HG02943 (cell line): ENCODE data around the gene TGFBR3L.
A peak's percentile ranks its signal among the peaks of the same experiment; 100 is the strongest.
"Not testable (repeated sequence)": the region's sequence is repeated elsewhere in the genome, so short reads cannot be mapped to it uniquely, and the experiment has no call there.

ENCODE experiments used
- ATAC-seq: cut with Tn5 transposase; IDR thresholded peaks from one replicate; pipeline ENCODE4 v1.9.1; 2021; ENCODE audit warnings: mild to moderate bottlenecking, low read depth, moderate library complexity; ENCODE audit not compliant: unreplicated experiment

The TGFBR3L gene

DNA sequence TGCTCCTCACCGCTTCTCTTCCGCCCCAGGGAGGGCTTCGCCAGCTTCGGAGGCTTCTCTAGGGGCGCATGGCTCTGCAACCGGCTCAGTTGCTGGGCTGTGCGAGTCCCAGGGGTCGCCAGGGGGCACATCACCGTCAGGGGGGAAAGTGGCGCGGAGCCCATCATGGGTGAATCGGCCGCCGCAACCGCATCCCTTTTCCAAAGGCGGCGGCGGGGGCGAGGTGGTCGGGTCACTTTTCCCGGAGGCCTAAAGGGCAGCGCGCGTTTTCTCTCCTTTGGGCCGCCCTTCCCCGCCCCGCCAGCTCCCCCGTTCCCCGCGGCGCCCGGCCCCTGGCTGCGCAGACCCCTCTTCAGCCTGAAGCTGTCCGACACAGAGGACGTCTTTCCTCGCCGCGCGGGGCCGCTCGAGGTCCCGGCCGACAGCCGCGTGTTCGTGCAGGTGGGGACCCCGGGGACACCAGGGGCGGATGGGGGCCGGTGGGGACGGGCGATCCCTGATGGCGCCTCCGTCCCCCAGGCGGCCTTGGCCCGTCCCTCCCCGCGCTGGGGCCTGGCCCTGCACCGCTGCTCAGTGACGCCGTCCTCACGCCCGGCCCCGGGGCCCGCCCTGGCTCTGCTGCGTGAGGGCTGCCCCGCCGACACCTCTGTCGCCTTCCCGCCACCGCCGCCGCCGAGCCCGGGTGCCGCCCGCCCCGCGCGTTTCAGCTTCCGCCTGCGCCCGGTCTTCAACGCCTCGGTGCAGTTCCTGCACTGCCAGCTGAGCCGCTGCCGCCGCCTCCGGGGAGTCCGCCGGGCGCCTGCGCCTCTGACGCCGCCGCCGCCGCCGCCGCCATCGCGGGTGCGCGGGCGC lies 1.7 kb downstream of the TGFBR3L start:
- ATAC-seq: no peak

DNA sequence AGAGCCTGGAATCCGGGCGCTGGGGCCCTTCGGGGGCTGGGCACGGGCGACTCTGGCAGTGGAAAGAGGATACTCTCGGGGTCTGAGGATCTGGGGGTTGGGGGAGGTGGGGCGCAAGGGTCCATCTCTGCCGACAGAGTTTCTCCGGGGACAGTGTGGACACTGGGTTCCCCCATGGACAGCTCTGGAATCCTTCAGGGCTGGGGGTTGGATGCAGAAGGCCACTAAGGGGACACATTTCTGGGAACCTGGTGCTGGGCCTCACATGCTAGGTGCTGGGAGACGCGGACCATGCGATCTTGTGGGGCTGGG lies 2.3 kb downstream of the TGFBR3L start:
- ATAC-seq: no peak

GRCh38 chr19:7917267-7918061 lies 2.8 kb downstream of the TGFBR3L start:
- no peak for ATAC-seq

GRCh38 chr19:7918062-7918614 lies 3.5 kb downstream of the TGFBR3L start:
- ATAC-seq: not testable (repeated sequence)

- ATAC-seq: no peak
These were observed 4.2 kb downstream of the TGFBR3L start for GRCh38 chr19:7918615-7919421.

DNA sequence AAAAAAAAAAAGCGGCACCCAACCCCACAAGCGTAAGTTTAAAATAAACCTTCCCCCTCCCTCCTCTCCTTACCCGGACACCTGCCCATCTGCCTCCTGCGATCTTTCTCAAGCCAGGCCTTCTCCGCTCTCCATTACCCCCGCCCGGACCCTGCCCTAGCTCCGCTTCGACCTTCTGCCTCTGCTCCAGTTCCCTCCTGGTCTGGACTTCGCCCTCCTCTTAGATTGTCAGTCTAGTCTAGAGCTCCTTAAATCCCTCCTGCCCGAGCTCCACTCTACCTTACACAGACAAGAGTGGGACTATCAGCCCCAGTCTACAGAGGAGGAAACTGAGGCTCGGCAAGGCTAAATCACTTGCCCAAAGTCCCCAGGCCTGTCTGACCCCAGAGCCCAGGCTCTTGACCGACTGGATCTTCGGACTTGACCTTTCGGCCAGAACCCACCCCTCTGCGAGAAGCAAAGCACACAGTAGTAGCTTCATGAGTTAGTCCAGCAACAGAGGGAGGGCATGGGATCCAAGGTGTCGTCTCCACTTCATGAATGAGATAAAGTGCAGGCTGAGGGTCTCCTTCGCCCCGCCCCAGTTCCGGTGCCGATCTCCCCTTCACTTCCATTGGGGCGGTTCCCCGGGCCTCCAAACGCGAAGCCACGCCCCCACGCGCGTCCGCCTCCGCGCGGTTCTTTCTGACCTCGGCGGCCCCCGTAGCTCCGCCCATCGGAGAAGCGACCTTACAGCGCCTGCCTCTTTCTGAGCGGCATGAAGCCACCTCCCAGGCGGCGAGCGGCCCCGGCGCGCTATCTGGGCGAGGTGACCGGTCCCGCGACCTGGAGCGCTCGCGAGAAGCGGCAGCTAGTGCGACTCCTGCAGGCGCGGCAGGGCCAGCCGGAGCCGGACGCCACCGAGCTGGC lies 5.2 kb downstream of the TGFBR3L start, which contains the start of gene SNAPC2:
Gene SNAPC2 (plus strand): TSS at position 729 of the 909 bp plus-strand sequence. CDS start 29 bp downstream, at position 758.
- ATAC-seq: peak; percentile 52

GRCh38 chr19:7920519-7921301 lies 6.1 kb downstream of the TGFBR3L start:
- peak; percentile 47 for ATAC-seq

DNA sequence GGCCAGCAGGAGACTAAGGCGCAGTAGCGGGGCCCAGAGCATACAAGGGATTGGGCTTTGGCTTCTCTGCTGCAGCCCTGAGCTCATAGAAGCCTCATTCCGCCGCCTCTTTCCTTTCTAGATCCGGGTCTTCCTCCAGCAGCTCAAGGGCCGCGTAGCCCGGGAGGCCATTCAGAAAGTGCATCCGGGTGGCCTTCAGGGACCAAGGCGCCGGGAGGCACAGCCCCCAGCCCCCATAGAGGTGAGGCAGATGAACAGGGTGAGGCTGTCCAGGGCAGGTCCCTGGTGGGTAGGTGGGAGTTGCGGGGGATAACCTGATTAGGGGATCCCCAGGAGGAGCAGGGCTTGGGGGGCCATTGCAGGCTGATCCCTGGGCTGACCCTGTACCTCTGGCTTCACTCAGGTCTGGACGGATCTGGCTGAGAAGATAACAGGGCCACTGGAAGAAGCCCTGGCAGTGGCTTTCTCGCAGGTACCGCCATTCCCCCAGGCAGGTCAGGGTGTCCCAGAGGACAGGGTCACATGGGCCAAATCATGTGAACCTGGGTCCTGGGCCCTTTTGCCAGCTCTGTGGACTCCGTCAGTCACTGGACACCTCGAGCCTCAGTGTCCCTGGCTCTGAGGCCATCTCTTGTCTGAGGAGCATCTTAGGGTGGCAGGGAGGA lies 6.8 kb downstream of the TGFBR3L start:
- ATAC-seq: no peak

- no peak for ATAC-seq
These were observed 7.6 kb downstream of the TGFBR3L start for GRCh38 chr19:7921967-7922835.

DNA sequence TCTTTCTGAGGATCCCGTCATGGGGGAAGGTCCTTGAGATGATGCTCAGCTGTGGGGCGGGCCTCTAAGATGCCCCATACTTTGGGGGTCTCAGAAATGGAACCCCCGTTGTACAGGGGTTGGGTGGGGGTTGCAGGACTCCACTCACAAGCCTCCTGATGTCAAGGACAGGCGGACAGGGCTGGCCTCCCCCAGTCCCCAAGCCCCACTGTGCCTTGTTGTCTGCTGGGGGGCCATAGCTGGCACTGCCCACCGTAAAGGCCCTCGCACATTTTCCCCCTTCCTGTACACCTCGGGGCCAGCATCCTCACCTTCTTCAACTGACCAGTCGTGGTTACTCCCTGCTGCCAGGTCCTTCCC lies 8.2 kb downstream of the TGFBR3L start:
- no peak for ATAC-seq

GRCh38 chr19:7923295-7924191 lies 8.9 kb downstream of the TGFBR3L start:
- no peak for ATAC-seq

DNA sequence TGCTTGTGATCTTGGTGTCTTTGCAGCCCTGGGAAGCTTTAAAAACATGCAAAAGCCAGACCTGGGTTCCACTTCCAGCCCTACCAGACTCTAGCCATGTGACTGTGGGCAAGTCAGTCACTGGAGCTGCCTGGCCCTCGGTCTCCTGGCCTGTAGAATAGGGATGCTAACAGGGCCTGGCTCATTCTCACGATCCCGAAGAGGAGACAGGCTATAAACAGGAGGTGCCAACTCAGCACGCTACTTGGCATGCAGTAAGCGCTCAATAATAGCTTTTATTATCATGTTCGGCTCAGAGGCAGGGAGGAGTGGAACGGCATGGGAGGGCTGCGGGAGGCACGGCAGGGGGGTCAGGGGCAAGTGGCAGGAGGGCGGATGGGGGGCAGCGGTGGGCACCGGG lies 9.6 kb downstream of the TGFBR3L start:
- ATAC-seq: no peak

GRCh38 chr19:7924651-7925170 lies 10.1 kb downstream of the TGFBR3L start:
- ATAC-seq: no peak

GRCh38 chr19:7925171-7925851 lies 10.7 kb downstream of the TGFBR3L start:
- no peak for ATAC-seq

- no peak for ATAC-seq
These were observed 11.5 kb downstream of the TGFBR3L start, which contains the start of gene CTXN1 for GRCh38 chr19:7926021-7926726. TSS of gene CTXN1 (minus strand) at chr19:7926135. CDS start at chr19:7925538, 597 bp downstream.
